Measurements from ENCODE around the gene HOXA5. TPM values are rescaled to one million over a fixed set of nuclear protein-coding genes. Genes with fewer than 3 reads are reported as not detected.

Gene HOXA5
- total RNA-seq: not detected

DNA sequence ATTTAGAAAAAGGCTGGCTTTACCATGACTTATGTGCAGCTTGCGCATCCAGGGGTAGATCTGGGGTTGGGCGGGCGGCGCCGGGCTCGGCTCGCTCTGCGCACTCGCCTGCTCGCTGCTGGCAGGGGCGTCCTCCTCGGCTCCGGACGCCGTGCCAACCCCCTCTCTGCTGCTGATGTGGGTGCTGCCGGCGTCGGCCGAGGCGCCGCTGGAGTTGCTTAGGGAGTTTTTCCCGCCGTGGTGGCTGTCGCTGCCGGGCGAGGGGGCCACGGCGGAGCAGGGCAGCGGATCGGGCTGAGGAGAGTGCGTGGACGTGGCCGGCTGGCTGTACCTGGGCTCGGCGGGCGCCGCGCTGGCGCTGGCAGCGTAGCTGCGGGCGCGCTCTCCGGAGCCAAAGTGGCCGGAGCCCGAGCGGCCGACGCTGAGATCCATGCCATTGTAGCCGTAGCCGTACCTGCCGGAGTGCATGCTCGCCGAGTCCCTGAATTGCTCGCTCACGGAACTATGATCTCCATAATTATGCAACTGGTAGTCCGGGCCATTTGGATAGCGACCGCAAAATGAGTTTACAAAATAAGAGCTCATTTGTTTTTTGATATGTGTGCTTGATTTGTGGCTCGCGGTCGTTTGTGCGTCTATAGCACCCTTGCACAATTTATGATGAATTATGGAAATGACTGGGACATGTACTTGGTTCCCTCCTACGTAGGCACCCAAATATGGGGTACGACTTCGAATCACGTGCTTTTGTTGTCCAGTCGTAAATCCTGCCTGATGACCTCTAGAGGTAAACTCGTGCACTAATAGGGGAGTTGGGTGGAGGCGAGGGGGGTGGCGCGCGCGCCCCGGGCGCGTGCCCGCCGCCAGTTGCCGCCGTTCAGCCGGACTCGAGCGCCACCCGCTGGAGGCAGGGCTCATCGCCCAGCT is at the start of gene HOXA5:
Gene HOXA5, minus strand, starts transcription at position 659 of the 927 bp plus-strand sequence. Its CDS starts 74 bp downstream, at position 585.
- peaks cover 33% of the 10 kb centered on the region for H3K27me3 Mint-ChIP-seq
- no peak within 1 kb of the TSS for H3K4me3 Mint-ChIP-seq
- no peak for DNase-seq
- ChIA-PET POLR2A (no interaction called here), CTCF (no interaction called here)
- no peaks in the 10 kb centered on the region for H3K9me3 Mint-ChIP-seq
- H3K4me1 Mint-ChIP-seq: peaks cover 3% of the 10 kb centered on the region
- H3K27ac Mint-ChIP-seq: peak within 1 kb of the TSS; percentile 54
- no peaks in the 10 kb centered on the region for H3K36me3 Mint-ChIP-seq (ENCODE audit: low read depth)

DNA sequence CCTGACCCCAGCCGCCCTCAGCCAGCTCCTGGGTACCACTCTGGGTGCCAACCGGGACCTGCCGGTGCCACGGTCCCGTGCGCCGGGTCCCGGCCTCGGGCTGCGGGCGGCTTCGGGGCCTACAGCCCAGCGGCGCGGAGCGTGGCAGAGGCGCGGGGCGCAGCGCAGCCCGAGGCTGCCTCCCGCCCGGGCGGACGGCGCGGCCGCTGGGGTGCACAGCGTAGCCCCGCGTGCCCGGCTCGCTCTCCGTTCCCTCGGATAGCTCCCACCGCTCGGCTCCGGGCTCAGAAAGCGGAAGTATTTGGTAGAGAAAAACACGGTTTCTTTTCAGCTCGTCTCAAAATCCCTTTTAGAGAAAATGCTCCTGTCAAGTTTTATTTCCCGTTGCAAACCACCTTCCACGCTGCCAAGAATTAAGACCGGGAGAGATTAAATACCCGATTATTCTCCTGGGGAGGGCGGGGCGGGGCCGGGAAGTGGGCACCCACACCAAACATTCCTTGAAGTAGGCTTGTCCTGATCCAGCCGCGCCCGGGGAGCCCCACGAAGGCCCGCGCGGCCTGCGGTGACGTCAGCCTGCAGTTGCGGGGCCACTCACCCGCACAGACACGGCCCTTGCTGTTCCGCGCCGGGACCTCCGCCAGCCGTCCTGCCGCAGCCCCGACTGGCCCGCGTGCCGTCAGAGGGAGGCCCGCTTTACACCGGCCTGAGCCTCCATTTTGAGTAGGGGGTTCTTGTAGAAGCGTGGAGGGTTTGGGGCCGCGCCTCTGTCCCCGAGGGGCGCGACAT is 49.3 kb upstream of the HOXA5 start:
- Mint-ChIP-seq H3K4me1 (peaks cover 24% of the 10 kb centered on the region), H3K27me3 (peaks cover 88% of the 10 kb centered on the region), H3K36me3 (ENCODE audit: low read depth) (peaks cover 7% of the 10 kb centered on the region), H3K9me3 (no peaks in the 10 kb centered on the region), H3K27ac (no peak overlapping the region), H3K4me3 (peak overlapping the region; percentile 25)
- CTCF ChIA-PET: interaction anchor here (0.6 to 2.3 kb wide), 4 partner anchors 11 to 152 kb away, joined by 3 to 8 read pairs (median 3); no protein-coding TSS in a partner anchor
- no peak for DNase-seq
- POLR2A ChIA-PET: no interaction called here

DNA sequence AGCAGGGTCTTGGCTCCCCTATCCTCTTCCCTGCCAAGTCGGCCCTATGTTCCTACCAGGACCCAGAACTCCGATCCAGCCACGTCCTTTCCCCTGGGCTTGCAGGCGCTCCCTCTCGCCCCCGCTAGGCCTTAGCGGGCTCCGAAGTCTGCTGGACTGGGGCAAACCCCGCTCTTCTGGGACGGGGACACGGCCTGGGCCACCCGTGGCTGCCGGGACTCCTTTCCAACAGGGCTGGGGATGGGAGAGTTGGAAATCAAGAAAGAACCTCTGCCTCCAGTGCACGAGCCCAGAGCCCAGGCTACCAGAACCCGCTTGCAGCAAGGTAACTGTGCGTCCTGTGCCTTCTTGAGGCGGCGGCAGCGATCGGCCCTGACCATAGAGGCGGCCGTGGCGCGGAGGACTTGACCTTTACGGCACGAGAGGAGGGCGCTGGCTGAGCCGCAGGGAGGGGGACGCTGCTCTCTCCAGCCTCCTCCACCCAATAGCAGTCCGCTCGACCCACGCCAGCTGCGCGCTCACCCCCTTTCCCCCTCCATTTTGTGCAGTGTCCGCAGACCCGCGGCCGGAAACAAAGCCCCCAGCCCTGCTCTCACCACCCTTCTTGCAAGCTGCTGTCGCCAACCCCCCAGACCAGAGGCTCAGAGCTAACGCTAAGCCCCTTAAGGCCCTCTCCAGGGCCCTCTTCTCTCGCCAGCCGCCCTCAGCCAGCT is 48.5 kb upstream of the HOXA5 start:
- Mint-ChIP-seq H3K36me3 (ENCODE audit: low read depth) (peaks cover 7% of the 10 kb centered on the region), H3K27ac (no peak overlapping the region), H3K4me3 (no peak overlapping the region), H3K27me3 (peaks cover 88% of the 10 kb centered on the region), H3K4me1 (peaks cover 29% of the 10 kb centered on the region), H3K9me3 (no peaks in the 10 kb centered on the region)
- POLR2A ChIA-PET: no interaction called here
- CTCF ChIA-PET: interaction anchor here (0.6 to 2.3 kb wide), 4 partner anchors 12 to 152 kb away, joined by 3 to 8 read pairs (median 3); no protein-coding TSS in a partner anchor
- DNase-seq: no peak

DNA sequence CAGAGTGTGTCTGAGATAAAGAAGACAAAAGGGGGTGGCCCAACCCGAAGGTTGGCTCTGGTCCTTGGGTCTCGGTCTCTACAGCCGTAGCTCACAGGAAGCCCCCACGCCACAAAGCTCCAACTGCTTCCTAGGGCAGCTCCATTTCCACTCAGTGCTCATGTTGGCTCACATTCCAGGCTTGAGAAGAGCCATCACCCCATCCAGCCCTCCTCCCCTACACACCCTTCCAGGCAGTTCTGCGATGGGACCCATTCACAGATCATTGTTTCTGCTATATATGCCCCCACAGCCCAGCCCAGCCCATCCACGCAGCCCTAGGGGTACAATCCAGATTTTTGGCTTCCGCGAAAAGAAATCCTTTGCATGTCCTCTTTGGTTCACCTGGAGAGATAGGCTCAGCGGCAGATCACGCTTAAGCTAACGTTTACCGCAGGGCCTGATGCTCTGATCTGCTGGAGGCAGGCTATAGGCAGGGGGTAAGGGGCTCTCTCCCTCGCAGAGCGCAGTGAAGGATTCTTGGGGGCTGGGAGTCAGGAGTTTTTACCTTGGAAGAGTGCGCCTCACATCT is 47.8 kb upstream of the HOXA5 start:
- H3K36me3 Mint-ChIP-seq (ENCODE audit: low read depth): peaks cover 7% of the 10 kb centered on the region
- ChIA-PET CTCF (interaction anchor here (1.3 to 2.3 kb wide), 3 partner anchors 25 to 34 kb away, joined by 6 to 8 read pairs (median 6); partner anchors contain the start of genes HOXA7 and HOXA9), POLR2A (no interaction called here)
- no peak overlapping the region for H3K27ac Mint-ChIP-seq
- no peak for DNase-seq
- H3K4me3 Mint-ChIP-seq: no peak overlapping the region
- H3K9me3 Mint-ChIP-seq: no peaks in the 10 kb centered on the region
- H3K27me3 Mint-ChIP-seq: peaks cover 87% of the 10 kb centered on the region
- H3K4me1 Mint-ChIP-seq: peaks cover 29% of the 10 kb centered on the region

DNA sequence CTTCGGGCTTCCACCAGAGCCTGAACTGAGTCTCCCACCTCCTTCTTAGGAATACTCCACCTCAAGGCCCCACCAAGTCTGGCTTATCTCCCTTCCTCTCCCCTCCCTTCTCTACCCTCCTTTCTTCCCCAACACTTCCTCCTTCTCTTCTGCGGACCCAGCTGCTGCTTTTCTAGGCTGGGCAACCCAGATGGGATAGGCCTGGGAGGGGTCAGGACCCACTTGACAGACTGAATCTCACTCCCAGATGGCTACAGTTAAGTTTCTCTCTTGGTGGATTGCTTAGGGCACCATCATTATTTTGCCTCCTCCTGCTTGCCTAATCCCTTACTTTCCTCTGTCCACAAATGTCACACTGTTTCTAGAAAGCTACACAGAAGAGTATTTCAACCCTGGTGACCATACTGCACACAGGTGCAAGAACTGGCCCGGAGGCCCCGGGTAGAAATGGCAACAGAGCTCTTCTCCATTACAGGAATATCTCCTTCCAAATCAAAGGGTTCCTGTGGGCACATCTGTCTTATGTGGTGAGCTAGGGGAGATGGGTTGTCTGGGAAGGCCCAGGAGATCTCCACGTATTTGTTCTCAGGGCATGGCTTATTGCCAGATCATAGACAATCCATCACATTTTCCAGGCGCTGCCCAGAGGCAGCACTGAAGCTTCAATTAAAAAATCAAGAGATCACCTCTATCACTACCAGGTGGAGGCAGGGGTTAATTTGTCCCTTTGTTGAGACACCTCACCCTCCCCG is 46.7 kb upstream of the HOXA5 start:
- H3K4me1 Mint-ChIP-seq: peaks cover 37% of the 10 kb centered on the region

DNA sequence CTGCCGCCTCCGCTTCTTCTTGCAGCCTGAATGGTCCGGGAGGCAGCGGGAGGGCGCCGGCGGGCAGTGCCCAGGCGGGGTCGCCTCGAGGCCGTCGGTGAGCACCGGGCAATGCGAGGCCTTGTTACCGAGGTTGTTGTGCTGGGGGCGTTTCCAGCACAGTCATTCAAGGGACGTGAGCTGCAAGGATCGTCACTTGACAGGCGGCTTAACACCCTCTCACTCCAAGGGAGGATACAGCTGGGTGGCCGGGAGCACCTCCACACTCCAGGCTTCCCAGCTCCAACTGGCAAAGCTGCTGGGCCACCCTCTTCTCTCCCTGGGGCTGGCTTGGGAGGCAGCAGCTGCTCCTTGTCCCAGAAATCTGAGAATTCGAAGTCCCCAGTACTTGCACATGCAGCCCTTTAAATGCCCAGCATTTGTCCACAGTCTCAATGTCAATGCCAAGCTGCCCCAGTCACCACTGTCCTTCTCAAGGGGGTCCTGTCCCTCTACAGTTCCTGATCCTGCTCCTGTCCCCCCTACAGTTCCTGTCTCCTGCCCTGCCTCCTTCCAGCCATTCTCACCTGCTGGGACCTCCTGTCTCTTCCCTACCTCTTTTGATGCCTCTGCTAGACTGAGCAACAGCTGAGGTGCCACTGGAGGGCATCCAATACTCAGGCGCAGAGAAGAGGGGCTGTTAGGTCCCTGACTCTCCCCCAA is 46.0 kb upstream of the HOXA5 start:
- POLR2A ChIA-PET: no interaction called here
- peaks cover 89% of the 10 kb centered on the region for H3K27me3 Mint-ChIP-seq
- H3K36me3 Mint-ChIP-seq (ENCODE audit: low read depth): peaks cover 11% of the 10 kb centered on the region
- peak overlapping the region; percentile 19 for H3K27ac Mint-ChIP-seq
- CTCF ChIA-PET: interaction anchor here (0.7 to 1.6 kb wide), 5 partner anchors 9 to 32 kb away, joined by 3 to 7 read pairs (median 3); partner anchors contain the start of gene HOXA7
- no peak overlapping the region for H3K4me3 Mint-ChIP-seq
- peaks cover 43% of the 10 kb centered on the region for H3K4me1 Mint-ChIP-seq
- DNase-seq: no peak
- no peaks in the 10 kb centered on the region for H3K9me3 Mint-ChIP-seq

More for the DNA sequence above, 46.7 kb upstream of the HOXA5 start:
- peaks cover 90% of the 10 kb centered on the region for H3K27me3 Mint-ChIP-seq
- CTCF ChIA-PET: interaction anchor here (1.3 to 1.6 kb wide), 4 partner anchors 10 to 33 kb away, joined by 3 to 7 read pairs (median 6); partner anchors contain the start of genes HOXA7 and HOXA9
- no peak overlapping the region for H3K4me3 Mint-ChIP-seq
- peaks cover 8% of the 10 kb centered on the region for H3K36me3 Mint-ChIP-seq (ENCODE audit: low read depth)
- POLR2A ChIA-PET: no interaction called here
- no peak for DNase-seq
- H3K27ac Mint-ChIP-seq: peak overlapping the region; percentile 19
- no peaks in the 10 kb centered on the region for H3K9me3 Mint-ChIP-seq

DNA sequence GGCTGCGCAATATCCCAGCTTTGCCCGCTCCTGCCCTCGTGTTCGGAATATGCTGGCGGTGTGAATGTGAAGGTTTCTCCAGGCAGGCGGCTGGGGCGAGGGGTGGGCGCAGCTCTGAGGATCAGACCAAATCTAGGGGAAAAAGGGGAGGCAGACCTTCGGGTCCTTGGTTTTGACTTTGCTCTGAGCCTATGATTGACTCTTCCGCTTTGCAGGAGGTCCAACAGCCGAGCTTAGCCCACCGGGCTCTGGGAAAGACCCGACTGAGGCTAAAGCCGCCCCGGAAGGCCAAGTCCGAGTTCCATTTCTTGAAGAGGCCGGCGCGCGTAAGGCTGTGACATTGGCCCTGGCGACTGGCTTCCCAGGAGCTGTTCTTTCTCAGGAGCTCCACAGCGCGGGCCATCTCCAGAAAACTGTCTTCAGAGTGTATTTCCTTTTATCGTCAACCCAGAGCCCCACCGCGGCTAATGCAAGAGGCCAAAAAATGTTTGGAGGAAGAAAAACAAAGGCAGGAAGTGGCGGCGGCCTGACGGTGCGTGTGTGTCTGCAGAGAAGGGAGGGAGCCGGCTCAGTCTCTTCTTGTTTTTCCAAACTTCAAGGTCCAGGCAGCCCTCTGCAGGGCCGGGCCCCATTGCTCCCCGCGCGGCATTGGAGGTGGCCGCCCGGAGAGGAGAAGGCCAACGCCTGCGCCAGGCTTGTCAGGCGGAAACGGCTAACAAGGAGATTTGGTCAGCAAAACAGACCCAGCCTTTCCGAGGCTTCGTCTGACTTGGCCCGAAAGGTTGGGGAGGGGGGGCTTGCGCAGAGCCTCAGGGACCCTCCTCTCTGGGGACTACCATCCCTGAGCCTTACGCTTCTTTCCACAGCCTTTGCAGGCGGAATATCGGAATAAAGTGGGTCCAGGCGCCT is 45.2 kb upstream of the HOXA5 start:
- Mint-ChIP-seq H3K36me3 (ENCODE audit: low read depth) (peaks cover 11% of the 10 kb centered on the region), H3K27me3 (peaks cover 87% of the 10 kb centered on the region), H3K4me3 (peak overlapping the region; percentile 59), H3K9me3 (no peaks in the 10 kb centered on the region), H3K4me1 (peaks cover 43% of the 10 kb centered on the region), H3K27ac (peak overlapping the region; percentile 71)
- ChIA-PET CTCF (interaction anchor here (0.7 to 1.7 kb wide), 4 partner anchors 9 to 28 kb away, joined by 3 to 7 read pairs (median 4); partner anchors contain the start of gene HOXA13), POLR2A (no interaction called here)
- DNase-seq: peak; percentile 48

DNA sequence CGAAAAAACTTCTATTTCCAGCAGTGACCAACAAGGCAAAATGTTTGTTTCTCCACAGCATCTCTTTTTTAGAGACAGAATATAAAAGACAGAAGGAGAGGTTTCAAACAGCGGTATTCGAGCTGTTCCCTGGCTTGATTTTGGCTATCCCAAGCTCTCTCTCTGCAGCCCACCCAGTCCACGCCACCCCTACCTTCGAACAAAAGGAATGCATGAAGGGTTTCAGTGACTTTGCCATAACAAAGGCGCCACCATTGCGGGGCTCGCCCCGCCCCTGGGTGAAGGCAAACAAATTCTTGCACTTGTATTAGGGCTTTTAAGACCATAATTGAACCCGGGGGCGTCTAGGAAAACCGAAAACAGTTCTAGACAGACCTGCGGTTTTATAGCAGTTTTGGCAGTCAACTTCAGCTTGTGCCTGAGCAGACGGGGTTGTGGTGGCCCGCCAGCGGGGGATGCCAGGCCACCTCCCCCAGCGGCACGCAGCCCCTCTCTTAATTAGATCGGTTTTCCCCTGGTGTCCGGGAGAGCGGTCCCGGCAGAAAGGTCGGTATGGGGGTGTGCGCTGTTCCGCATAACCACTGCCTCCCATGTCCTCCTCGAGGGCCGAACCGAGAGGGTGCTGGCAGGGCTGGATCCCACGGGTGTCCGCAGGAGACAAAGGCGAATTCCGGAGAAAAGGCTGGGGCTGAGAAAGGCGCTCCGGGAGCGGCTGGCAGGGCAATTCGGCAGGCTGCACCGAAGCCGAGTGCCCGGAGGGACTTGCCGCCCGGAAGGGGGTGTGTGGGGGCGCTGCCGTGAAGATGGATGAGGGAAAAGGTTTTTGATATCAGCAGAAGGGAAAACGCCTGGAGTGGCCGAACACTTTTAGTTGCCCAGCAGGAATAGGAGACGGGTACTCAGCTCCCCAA is 44.2 kb upstream of the HOXA5 start:
- Mint-ChIP-seq H3K27ac (peak overlapping the region; percentile 71), H3K4me3 (peak overlapping the region; percentile 59), H3K9me3 (no peaks in the 10 kb centered on the region), H3K36me3 (ENCODE audit: low read depth) (peaks cover 11% of the 10 kb centered on the region), H3K27me3 (peaks cover 84% of the 10 kb centered on the region), H3K4me1 (peaks cover 43% of the 10 kb centered on the region)
- POLR2A ChIA-PET: no interaction called here
- no peak for DNase-seq
- CTCF ChIA-PET: interaction anchor here (1.1 to 4.0 kb wide), 6 partner anchors 8 to 42 kb away, joined by 3 to 18 read pairs (median 6); partner anchors contain the start of gene HOXA13

DNA sequence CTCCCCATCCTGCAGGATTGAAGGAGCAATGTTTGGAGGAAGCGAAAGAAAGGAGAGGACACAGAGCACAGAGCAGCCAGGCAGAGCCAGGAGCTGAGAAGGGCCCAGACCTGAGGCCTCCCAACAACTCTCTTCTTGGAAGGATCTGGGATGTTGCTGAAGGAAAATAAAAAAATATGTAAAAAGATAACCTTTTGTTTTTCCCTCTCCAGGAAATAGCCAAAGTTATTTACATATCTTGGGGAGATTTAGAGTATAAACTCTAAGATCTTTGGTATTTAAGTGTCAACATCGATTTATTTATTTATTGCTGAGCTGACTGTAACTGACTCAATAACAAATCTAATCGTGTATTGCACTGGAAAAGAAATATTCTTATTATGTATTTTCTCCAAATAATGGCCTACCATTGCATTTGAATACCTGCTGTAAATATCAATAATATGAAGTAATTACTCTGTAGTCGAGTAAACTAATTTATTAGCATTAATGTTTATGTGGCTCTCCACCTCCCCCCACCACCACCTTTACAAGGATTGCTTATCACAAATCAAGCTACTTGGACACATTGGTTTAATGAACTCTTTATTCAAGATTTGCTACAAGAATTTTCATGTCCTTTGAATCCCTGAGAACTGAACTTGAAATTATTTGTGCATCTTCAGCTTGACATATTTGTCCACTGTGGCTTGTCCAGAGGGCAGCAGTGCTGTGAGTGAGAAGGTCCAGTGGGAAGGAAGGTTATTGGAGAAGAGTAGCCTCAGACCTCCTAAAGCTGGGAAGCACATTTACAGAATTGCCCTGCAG is 43.4 kb upstream of the HOXA5 start:
- H3K4me1 Mint-ChIP-seq: peaks cover 42% of the 10 kb centered on the region

More for the DNA sequence above, 43.4 kb upstream of the HOXA5 start:
- peaks cover 82% of the 10 kb centered on the region for H3K27me3 Mint-ChIP-seq
- ChIA-PET CTCF (interaction anchor here (0.5 to 4.0 kb wide), 10 partner anchors 9 to 776 kb away, joined by 3 to 18 read pairs (median 4); partner anchors contain the start of gene HOXA13), POLR2A (interaction anchor here (0.6 kb wide), 1 partner anchor 9 kb away, joined by 3 read pairs; no protein-coding TSS in a partner anchor)
- no peaks in the 10 kb centered on the region for H3K9me3 Mint-ChIP-seq
- no peak for DNase-seq
- H3K4me3 Mint-ChIP-seq: no peak overlapping the region
- peaks cover 11% of the 10 kb centered on the region for H3K36me3 Mint-ChIP-seq (ENCODE audit: low read depth)
- H3K27ac Mint-ChIP-seq: no peak overlapping the region

Measured in activated CD4-positive, alpha-beta T cell treated with anti-CD3 and anti-CD28 coated beads, Interleukin-2, amount 10 ng/mL, durations not matched to agents 7 days and 5 days (primary cell).